Panc1 (cell line): ENCODE results near the gene CTCFL. TPM values are rescaled to one million over a fixed set of nuclear protein-coding genes. Genes with fewer than 3 reads are reported as not detected.

Experiments used
- ATAC-seq: fragments of 200-7000 bp; cut with Tn5 transposase; 2 replicates; pipeline ENCODE4 v1.9.1; 2020; ENCODE audit warnings: mild to moderate bottlenecking, moderate library complexity
- BruUV-seq: library from RNA; stranded (reverse); fragments of 400-500 nt; replicated peaks from 2 replicates; lab custom pipeline; 2021; lab: Mats Ljungman, UMichigan
- CTCF ChIA-PET: fragments of 300-600 bp; sonication (Branson Sonifier 250); formaldehyde crosslinking; loops from one replicate; lab custom pipeline; 2022; ENCODE audit warnings: antibody characterized with exemption; lab: Charles Lee
- POLR2A ChIA-PET: fragments of 300-600 bp; sonication (Branson Sonifier 250); formaldehyde crosslinking; loops from one replicate; lab custom pipeline; 2022; ENCODE audit warnings: antibody characterized with exemption; lab: Charles Lee
- DNase-seq: peaks from one replicate; pipeline ENCODE4 v3.0.0-alpha.2; 2010; ENCODE audit warnings: low read depth, low spot score
- H3K27ac ChIP-seq: 2 replicates; pipeline ENCODE4 v1.5.1; 2011; ENCODE audit warnings: mild to moderate bottlenecking, low read length, inconsistent platforms
- H3K27me3 ChIP-seq: fragments of 200-500 bp; sonication (Bioruptor generic); 2 replicates; pipeline ENCODE4 v1.6.0; 2014; ENCODE audit warnings: low read length, inconsistent platforms; ENCODE audit not compliant: control insufficient read depth, insufficient read depth
- H3K36me3 ChIP-seq: fragments of 200-500 bp; sonication (Bioruptor generic); 2 replicates; pipeline ENCODE4 v1.5.1; 2014; ENCODE audit warnings: inconsistent platforms, mild to moderate bottlenecking, low read length, moderate library complexity; ENCODE audit not compliant: control insufficient read depth, insufficient read depth
- H3K4me1 ChIP-seq: 2 replicates; pipeline ENCODE4 v1.5.1; 2011; ENCODE audit warnings: inconsistent platforms, mild to moderate bottlenecking, low read length, moderate library complexity; ENCODE audit not compliant: control insufficient read depth, insufficient read depth
- H3K4me3 ChIP-seq, 2 experiments: 2 replicates each; pipeline ENCODE4 v1.5.1; 2011 to 2012; ENCODE audit warnings: low read depth in 2 of 2, low read length in 2 of 2, mild to moderate bottlenecking in 2 of 2, inconsistent platforms in 1 of 2, moderate library complexity in 1 of 2
- H3K9me3 ChIP-seq: fragments of 200-500 bp; sonication (Bioruptor generic); 2 replicates; pipeline ENCODE4 v1.5.1; 2014; ENCODE audit warnings: low read depth, mild to moderate bottlenecking, inconsistent platforms, low read length, moderate library complexity; ENCODE audit not compliant: control insufficient read depth, insufficient read depth
- CTCF ChIP-seq: fragments of 450-650 bp; IDR thresholded peaks from 2 replicates; pipeline ENCODE4 v1.5.1; 2017; ENCODE audit warnings: mild to moderate bottlenecking
- POLR2AphosphoS5 ChIP-seq: IDR thresholded peaks from 2 replicates; pipeline ENCODE4 v1.6.1; 2012; ENCODE audit warnings: mild to moderate bottlenecking, low read depth, low read length, moderate library complexity
- REST ChIP-seq, 2 experiments: IDR thresholded peaks; 2 replicates each; pipeline ENCODE4 v1.6.1; 2011 to 2012; ENCODE audit warnings: low read depth in 2 of 2, control low read depth in 1 of 2, low read length in 1 of 2, mild to moderate bottlenecking in 1 of 2, moderate library complexity in 1 of 2; ENCODE audit not compliant: insufficient read depth in 1 of 2
- SIN3A ChIP-seq: IDR thresholded peaks from 2 replicates; pipeline ENCODE4 v1.6.1; 2012; ENCODE audit warnings: low read depth, mild to moderate bottlenecking, low read length, moderate library complexity, borderline replicate concordance; ENCODE audit not compliant: insufficient read depth
- TCF7L2 ChIP-seq: IDR thresholded peaks from 2 replicates; pipeline ENCODE4 v1.6.1; 2011; ENCODE audit warnings: mild to moderate bottlenecking, low read depth, low read length, inconsistent platforms
- in situ Hi-C: cut with HindIII; loops from 2 replicates; pipeline ENCODE4 v1.10.0; 2016; ENCODE audit warnings: low sequenced_read_pairs, low pct_unique_long_range_greater_than_20kb
- intact Hi-C: fragments of 100-400 bp; cut with micrococcal nuclease; formaldehyde crosslinking; loops from one replicate; pipeline ENCODE4 v1.10.0; 2022; ENCODE audit not compliant: unreplicated experiment
- total RNA-seq: library from RNA; stranded (reverse); gene quantifications from one replicate; pipeline ENCODE4 v1.2.1, GENCODE V29; 2021; ENCODE audit not compliant: unreplicated experiment

The CTCFL gene
- total RNA-seq, 1 experiment from 2014 or later, result 0.05 TPM

GRCh38 chr20:57461726-57462125 lies 63.2 kb downstream of the CTCFL start:
- Histone ChIP-seq H3K4me3 (no peak overlapping the region), H3K27ac (no peak overlapping the region), H3K9me3 (no peaks in the 10 kb centered on the region), H3K4me1 (no peaks in the 10 kb centered on the region), H3K36me3 (no peaks in the 10 kb centered on the region), H3K27me3 (no peaks in the 10 kb centered on the region)
- intact Hi-C loops (no loop called here), in situ Hi-C loops (no loop called here)
- TF ChIP-seq REST (IDR thresholded peaks at IDR 0.05; ENCODE audit: insufficient read depth in 1 of 2, low read depth in 2 of 2, low read length in 1 of 2), result no peak
- no peak for TF ChIP-seq POLR2AphosphoS5
- no peak for TF ChIP-seq TCF7L2
- no peak for TF ChIP-seq CTCF
- no peak for TF ChIP-seq SIN3A
- ChIA-PET POLR2A (no interaction called here), CTCF (no interaction called here)
- no peak for DNase-seq
- no TSS peak for BruUV-seq
- ATAC-seq, result no peak

GRCh38 chr20:57460781-57461465 lies 64.0 kb downstream of the CTCFL start:
- ChIA-PET CTCF (no interaction called here), POLR2A (no interaction called here)
- H3K4me1 ChIP-seq, result no peaks in the 10 kb centered on the region
- in situ Hi-C loops (no loop called here), intact Hi-C loops (no loop called here)
- H3K9me3 ChIP-seq, result no peaks in the 10 kb centered on the region
- no TSS peak for BruUV-seq
- no peak overlapping the region for H3K27ac ChIP-seq
- H3K27me3 ChIP-seq, result no peaks in the 10 kb centered on the region
- no peak for TF ChIP-seq CTCF
- no peak for TF ChIP-seq POLR2AphosphoS5
- TF ChIP-seq REST (IDR thresholded peaks at IDR 0.05; ENCODE audit: insufficient read depth in 1 of 2, low read depth in 2 of 2, low read length in 1 of 2), result no peak
- TF ChIP-seq SIN3A, result no peak
- TF ChIP-seq TCF7L2, result no peak
- DNase-seq (no peak), ATAC-seq (no peak)
- no peaks in the 10 kb centered on the region for H3K36me3 ChIP-seq
- no peak overlapping the region for H3K4me3 ChIP-seq
